H9 (cell line): ENCODE measurements around the gene FBXO28. TPM values are rescaled to one million over a fixed set of nuclear protein-coding genes. Genes with fewer than 3 reads are reported as not detected.

ENCODE experiments used
- DNase-seq: peaks from one replicate; pipeline ENCODE4 v3.0.0-alpha.2; 2017
- H2AFZ ChIP-seq: one replicate; pipeline ENCODE4 v1.6.1; 2013; ENCODE audit warnings: mild to moderate bottlenecking, low read length, control low read depth, moderate library complexity
- H2AK5ac ChIP-seq: 2 replicates; pipeline ENCODE4 v1.6.1; 2013; ENCODE audit warnings: low read length, control low read depth, mixed read lengths; ENCODE audit not compliant: insufficient read length
- H2BK120ac ChIP-seq: one replicate; pipeline ENCODE4 v1.6.1; 2013; ENCODE audit warnings: low read depth, mild to moderate bottlenecking, low read length, control low read depth, inconsistent platforms; ENCODE audit not compliant: poor library complexity, severe bottlenecking
- H2BK12ac ChIP-seq: 2 replicates; pipeline ENCODE4 v1.6.1; 2013; ENCODE audit warnings: low read length, control low read depth, mixed read lengths, low read depth; ENCODE audit not compliant: insufficient read length
- H2BK15ac ChIP-seq: 2 replicates; pipeline ENCODE4 v1.6.1; 2013; ENCODE audit warnings: low read depth, low read length, control low read depth
- H2BK20ac ChIP-seq: one replicate; pipeline ENCODE4 v1.6.1; 2013; ENCODE audit warnings: low read depth, mild to moderate bottlenecking, low read length, control low read depth, inconsistent platforms; ENCODE audit not compliant: poor library complexity, severe bottlenecking
- H2BK5ac ChIP-seq: 2 replicates; pipeline ENCODE4 v1.6.1; 2013; ENCODE audit warnings: low read length, control low read depth, mixed read lengths; ENCODE audit not compliant: insufficient read length
- H3K14ac ChIP-seq: 2 replicates; pipeline ENCODE4 v1.6.1; 2013; ENCODE audit warnings: low read length, control low read depth; ENCODE audit not compliant: insufficient read depth
- H3K18ac ChIP-seq: 2 replicates; pipeline ENCODE4 v1.6.1; 2013; ENCODE audit warnings: low read depth, mild to moderate bottlenecking, mixed read lengths, low read length, control low read depth; ENCODE audit not compliant: insufficient read length
- H3K23ac ChIP-seq: 2 replicates; pipeline ENCODE4 v1.6.1; 2013; ENCODE audit warnings: low read length, control low read depth, mixed read lengths, low read depth; ENCODE audit not compliant: insufficient read length
- H3K23me2 ChIP-seq: 2 replicates; pipeline ENCODE4 v1.6.1; 2013; ENCODE audit warnings: low read depth, mild to moderate bottlenecking, mixed read lengths, low read length, control low read depth; ENCODE audit not compliant: insufficient read length, poor library complexity, severe bottlenecking
- H3K27ac ChIP-seq: 2 replicates; pipeline ENCODE4 v1.5.1; 2013; ENCODE audit warnings: low read length, control low read depth, mixed read lengths, low read depth; ENCODE audit not compliant: insufficient read length
- H3K27me3 ChIP-seq: 2 replicates; pipeline ENCODE4 v1.6.1; 2013; ENCODE audit warnings: low read length, control low read depth, inconsistent platforms; ENCODE audit not compliant: insufficient read depth
- H3K4ac ChIP-seq: 2 replicates; pipeline ENCODE4 v1.6.1; 2013; ENCODE audit warnings: low read depth, mild to moderate bottlenecking, control low read depth, inconsistent platforms, low read length, moderate library complexity
- H3K4me1 ChIP-seq: 2 replicates; pipeline ENCODE4 v1.6.1; 2013; ENCODE audit warnings: low read length, control low read depth, inconsistent platforms; ENCODE audit not compliant: insufficient read depth
- H3K4me2 ChIP-seq: 2 replicates; pipeline ENCODE4 v1.6.1; 2013; ENCODE audit warnings: low read length, control low read depth, mixed read lengths; ENCODE audit not compliant: insufficient read length, insufficient read depth
- H3K56ac ChIP-seq: 2 replicates; pipeline ENCODE4 v1.6.1; 2013; ENCODE audit warnings: low read depth, mild to moderate bottlenecking, mixed read lengths, low read length, control low read depth; ENCODE audit not compliant: insufficient read length
- H3K79me1 ChIP-seq: 2 replicates; pipeline ENCODE4 v1.6.1; 2013; ENCODE audit warnings: low read depth, mild to moderate bottlenecking, moderate library complexity, low read length, control low read depth, inconsistent platforms; ENCODE audit not compliant: insufficient read depth, poor library complexity, severe bottlenecking
- H3K79me2 ChIP-seq: 2 replicates; pipeline ENCODE4 v1.6.1; 2013; ENCODE audit warnings: low read length, control low read depth, inconsistent platforms; ENCODE audit not compliant: insufficient read depth
- H3K9ac ChIP-seq: 2 replicates; pipeline ENCODE4 v1.6.1; 2013; ENCODE audit warnings: low read length, control low read depth, mixed read lengths; ENCODE audit not compliant: insufficient read length; ENCODE audit errors: extremely low read depth
- H3K9me3 ChIP-seq: one replicate; pipeline ENCODE4 v1.6.1; 2013; ENCODE audit warnings: low read depth, low read length, inconsistent platforms; ENCODE audit not compliant: control insufficient read depth
- H3T11ph ChIP-seq: one replicate; pipeline ENCODE4 v1.6.1; 2013; ENCODE audit warnings: mild to moderate bottlenecking, low read length, control low read depth, inconsistent platforms
- H4K20me1 ChIP-seq: one replicate; pipeline ENCODE4 v1.6.1; 2013; ENCODE audit not compliant: control insufficient read depth, insufficient read length, insufficient read depth
- H4K5ac ChIP-seq: 2 replicates; pipeline ENCODE4 v1.6.1; 2013; ENCODE audit warnings: low read depth, mild to moderate bottlenecking, mixed read lengths, low read length, control low read depth; ENCODE audit not compliant: insufficient read length
- H4K8ac ChIP-seq: replicated peaks from 2 replicates; pipeline ENCODE4 v1.6.1; 2013; ENCODE audit warnings: low read length, control low read depth, mixed read lengths, low read depth; ENCODE audit not compliant: insufficient read length
- H4K91ac ChIP-seq: 2 replicates; pipeline ENCODE4 v1.6.1; 2013; ENCODE audit warnings: low read depth, mild to moderate bottlenecking, moderate library complexity, mixed read lengths, low read length, control low read depth; ENCODE audit not compliant: insufficient read length
- H3K27ac Mint-ChIP-seq, 3 experiments: 2 replicates in 2 of 3; 3 replicates in 1 of 3; pipeline ENCODE4 v1.8.0; 2020 to 2021; ENCODE audit warnings: mixed read lengths in 3 of 3, mild to moderate bottlenecking in 1 of 3, moderate library complexity in 1 of 3
- H3K27me3 Mint-ChIP-seq: 2 replicates; pipeline ENCODE4 v1.8.0; 2021; ENCODE audit warnings: low read depth, mild to moderate bottlenecking, moderate library complexity, mixed read lengths
- H3K36me3 Mint-ChIP-seq, 3 experiments: 2 replicates in 2 of 3; 3 replicates in 1 of 3; pipeline ENCODE4 v1.8.0; 2020 to 2021; ENCODE audit warnings: low read depth in 3 of 3, mixed read lengths in 3 of 3; ENCODE audit not compliant: insufficient read depth in 1 of 3
- H3K4me1 Mint-ChIP-seq, 2 experiments: 2 replicates each; pipeline ENCODE4 v1.8.0; 2020; ENCODE audit warnings: mixed read lengths in 2 of 2
- H3K4me3 Mint-ChIP-seq, 2 experiments: 2 replicates in 1 of 2; 3 replicates in 1 of 2; pipeline ENCODE4 v1.8.0; 2020 to 2021; ENCODE audit warnings: mild to moderate bottlenecking in 2 of 2, mixed read lengths in 2 of 2, moderate library complexity in 1 of 2
- H3K9me3 Mint-ChIP-seq, 2 experiments: 2 replicates in 1 of 2; 3 replicates in 1 of 2; pipeline ENCODE4 v1.8.0; 2020; ENCODE audit warnings: mild to moderate bottlenecking in 2 of 2, mixed read lengths in 2 of 2, moderate library complexity in 1 of 2
- WGBS: extraction: QIAGEN DNeasy Blood & Tissue Kit; methylation state at CpG from one replicate; pipeline ENCODE4 v1.1.7; 2013; ENCODE audit warnings: missing lambda C conversion rate, low lambda C conversion rate, mixed read lengths; ENCODE audit not compliant: insufficient read length; ENCODE audit errors: extremely low coverage; 5-methylcytosine and 5-hydroxymethylcytosine counted together
- total RNA-seq: library from RNA; stranded (reverse); gene quantifications from 2 replicates; pipeline ENCODE4 v1.2.1, GENCODE V29; 2021
- TF ChIP-seq, protein P1 (sequence below): fragments of 200-600 bp; sonication (generic); conservative IDR thresholded peaks from 3 replicates; pipeline ENCODE4 v1.8.0; 2021; ENCODE audit warnings: antibody characterized with exemption, mild to moderate bottlenecking

The FBXO28 gene
- total RNA-seq, 1 experiment from 2014 or later = 55.0 TPM

DNA sequence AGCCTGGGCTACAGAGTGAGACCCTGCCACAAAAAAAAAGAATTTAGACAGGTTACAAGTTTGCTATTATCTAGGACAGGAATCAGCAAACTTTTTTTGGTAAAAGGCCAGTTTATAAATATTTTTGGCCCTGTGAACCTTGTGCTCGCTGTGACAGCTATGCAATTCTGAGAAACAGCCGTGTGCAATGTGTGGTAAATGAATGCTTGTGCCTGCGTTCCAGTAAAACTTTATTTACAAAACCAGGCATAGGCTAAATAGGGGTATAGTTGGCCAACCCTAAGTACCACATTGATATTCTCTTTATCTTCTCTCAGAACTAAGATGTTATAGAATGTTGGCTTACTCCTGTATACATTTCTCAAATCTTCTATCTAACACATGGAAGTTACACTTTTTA, 24.3 kb downstream of the FBXO28 start:
- H3K79me1 ChIP-seq = no peaks in the 10 kb centered on the region
- no peak overlapping the region for H3K27ac ChIP-seq
- no peak for DNase-seq
- Mint-ChIP-seq H3K4me1 (no peaks in the 10 kb centered on the region), H3K9me3 (no peaks in the 10 kb centered on the region), H3K36me3 (peaks cover 16 to 66% (median 46%) of the 10 kb centered on the region in 3 experiments; a peak in 6 of 7 replicates), H3K27me3 (no peaks in the 10 kb centered on the region), H3K4me3 (no peak overlapping the region), H3K27ac (no peak overlapping the region)
- H2AK5ac ChIP-seq = no peak overlapping the region
- no CpG with 5 or more reads among the region's 3 CpGs for WGBS
- H3K23ac ChIP-seq = no peak overlapping the region
- H4K20me1 ChIP-seq = no peaks in the 10 kb centered on the region
- no peak overlapping the region for H4K5ac ChIP-seq
- no peak overlapping the region for H2BK20ac ChIP-seq
- H3K14ac ChIP-seq = no peak overlapping the region
- H3K4ac ChIP-seq = no peak overlapping the region
- no peak overlapping the region for H3K9ac ChIP-seq
- H3K27me3 ChIP-seq = no peaks in the 10 kb centered on the region
- no peak overlapping the region for H2BK5ac ChIP-seq
- TF ChIP-seq, protein P1, sequence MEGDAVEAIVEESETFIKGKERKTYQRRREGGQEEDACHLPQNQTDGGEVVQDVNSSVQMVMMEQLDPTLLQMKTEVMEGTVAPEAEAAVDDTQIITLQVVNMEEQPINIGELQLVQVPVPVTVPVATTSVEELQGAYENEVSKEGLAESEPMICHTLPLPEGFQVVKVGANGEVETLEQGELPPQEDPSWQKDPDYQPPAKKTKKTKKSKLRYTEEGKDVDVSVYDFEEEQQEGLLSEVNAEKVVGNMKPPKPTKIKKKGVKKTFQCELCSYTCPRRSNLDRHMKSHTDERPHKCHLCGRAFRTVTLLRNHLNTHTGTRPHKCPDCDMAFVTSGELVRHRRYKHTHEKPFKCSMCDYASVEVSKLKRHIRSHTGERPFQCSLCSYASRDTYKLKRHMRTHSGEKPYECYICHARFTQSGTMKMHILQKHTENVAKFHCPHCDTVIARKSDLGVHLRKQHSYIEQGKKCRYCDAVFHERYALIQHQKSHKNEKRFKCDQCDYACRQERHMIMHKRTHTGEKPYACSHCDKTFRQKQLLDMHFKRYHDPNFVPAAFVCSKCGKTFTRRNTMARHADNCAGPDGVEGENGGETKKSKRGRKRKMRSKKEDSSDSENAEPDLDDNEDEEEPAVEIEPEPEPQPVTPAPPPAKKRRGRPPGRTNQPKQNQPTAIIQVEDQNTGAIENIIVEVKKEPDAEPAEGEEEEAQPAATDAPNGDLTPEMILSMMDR = no peak
- H3K18ac ChIP-seq = no peak overlapping the region
- no peak overlapping the region for H2BK12ac ChIP-seq
- H4K8ac ChIP-seq = no peak overlapping the region
- no peak overlapping the region for H3K56ac ChIP-seq
- no peaks in the 10 kb centered on the region for H3K79me2 ChIP-seq
- H3T11ph ChIP-seq = no peak overlapping the region
- H3K9me3 ChIP-seq = no peaks in the 10 kb centered on the region
- H2BK120ac ChIP-seq = no peak overlapping the region
- H2BK15ac ChIP-seq = no peak overlapping the region
- no peak overlapping the region for H2AFZ ChIP-seq
- no peak overlapping the region for H3K4me2 ChIP-seq
- no peak overlapping the region for H4K91ac ChIP-seq
- H3K23me2 ChIP-seq = no peaks in the 10 kb centered on the region
- H3K4me1 ChIP-seq = no peaks in the 10 kb centered on the region
